ENCODE results near the gene SELENOI.
"Not testable (repeated sequence)": the region's sequence is repeated elsewhere in the genome, so short reads cannot be mapped to it uniquely, and the experiment has no call there.

Gene SELENOI

GRCh38 chr2:26359886-26360473, 14.0 kb downstream of the SELENOI start:
- FAIRE-seq, result no peak

GRCh38 chr2:26363323-26363722, 17.4 kb downstream of the SELENOI start:
- FAIRE-seq, result no peak

GRCh38 chr2:26363958-26364357, 18.0 kb downstream of the SELENOI start:
- no peak for FAIRE-seq

DNA sequence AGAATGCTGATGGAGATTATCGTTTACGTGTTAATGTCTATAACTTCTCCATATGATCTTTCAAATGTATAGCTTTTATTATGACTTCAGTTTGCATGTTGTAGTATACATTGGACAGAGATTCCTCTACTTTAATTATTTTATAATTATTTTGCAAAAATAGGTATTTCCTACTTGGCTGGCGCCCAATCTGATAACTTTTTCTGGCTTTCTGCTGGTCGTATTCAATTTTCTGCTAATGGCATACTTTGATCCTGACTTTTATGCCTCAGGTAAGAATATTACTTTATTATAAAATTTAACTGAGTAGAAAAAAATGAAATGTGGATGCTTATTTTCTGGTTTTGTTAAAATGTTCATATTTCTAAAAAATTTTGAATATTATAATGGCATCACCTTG, 18.7 kb downstream of the SELENOI start:
- no peak for FAIRE-seq

GRCh38 chr2:26366957-26367356, 21.0 kb downstream of the SELENOI start:
- FAIRE-seq, result no peak

- FAIRE-seq, result not testable (repeated sequence)
Observed at GRCh38 chr2:26369664-26370063, 23.7 kb downstream of the SELENOI start.

DNA sequence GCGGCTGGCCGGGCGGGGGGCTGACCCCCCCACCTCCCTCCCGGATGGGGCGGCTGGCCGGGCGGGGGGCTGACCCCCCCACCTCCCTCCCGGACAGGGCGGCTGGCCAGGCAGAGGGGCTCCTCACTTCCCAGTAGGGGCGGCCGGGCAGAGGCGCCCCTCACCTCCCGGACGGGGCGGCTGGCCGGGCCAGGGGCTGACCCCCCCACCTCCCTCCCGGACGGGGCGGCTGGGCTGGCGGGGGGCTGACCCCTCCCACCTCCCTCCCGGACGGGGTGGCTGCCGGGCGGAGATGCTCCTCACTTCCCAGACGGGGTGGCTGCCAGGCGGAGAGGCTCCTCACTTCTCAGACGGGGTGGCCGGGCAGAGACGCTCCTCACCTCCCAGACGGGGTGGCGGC, 25.0 kb downstream of the SELENOI start:
- FAIRE-seq, result not testable (repeated sequence)

DNA sequence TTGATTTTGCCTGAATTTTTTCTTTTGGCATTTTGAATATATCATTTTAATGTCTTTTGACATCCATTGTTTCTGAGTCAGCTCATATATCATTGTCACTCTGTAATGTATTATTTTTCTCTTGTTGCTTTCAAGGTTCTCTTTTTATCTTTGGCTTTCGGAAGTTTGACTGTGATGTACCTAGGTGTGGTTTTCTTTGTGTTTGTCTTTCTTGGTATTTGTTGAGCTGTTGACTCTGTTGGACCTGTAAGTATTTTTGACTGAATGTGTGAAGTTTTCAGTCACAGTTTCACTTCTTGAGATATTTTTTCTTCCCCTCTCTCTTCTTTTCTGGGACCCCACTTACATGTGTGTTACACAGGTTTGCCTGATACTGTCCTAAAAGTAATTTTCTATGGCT, 30.9 kb downstream of the SELENOI start:
- FAIRE-seq, result no peak

DNA sequence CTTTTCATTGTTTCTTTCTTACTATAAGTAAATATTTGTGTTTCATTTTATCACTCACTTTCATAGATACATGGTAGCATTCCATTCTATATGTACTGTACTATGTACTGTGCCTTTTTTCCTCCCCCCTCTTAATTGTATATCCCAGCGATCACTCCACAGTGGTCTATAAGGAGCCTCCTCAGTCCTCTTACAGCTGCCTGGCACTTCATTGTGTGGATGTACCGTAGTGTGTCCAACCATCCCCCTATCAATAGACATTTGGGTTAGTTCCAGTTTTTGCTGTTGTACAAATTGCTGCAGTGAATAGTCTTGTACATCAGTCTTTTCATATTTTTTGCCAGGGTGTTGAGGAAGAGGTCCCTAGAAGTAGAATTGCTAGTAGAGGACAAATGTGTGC, 34.3 kb downstream of the SELENOI start:
- FAIRE-seq, result no peak

GRCh38 chr2:26382564-26382963, 36.6 kb downstream of the SELENOI start:
- FAIRE-seq, result no peak

DNA sequence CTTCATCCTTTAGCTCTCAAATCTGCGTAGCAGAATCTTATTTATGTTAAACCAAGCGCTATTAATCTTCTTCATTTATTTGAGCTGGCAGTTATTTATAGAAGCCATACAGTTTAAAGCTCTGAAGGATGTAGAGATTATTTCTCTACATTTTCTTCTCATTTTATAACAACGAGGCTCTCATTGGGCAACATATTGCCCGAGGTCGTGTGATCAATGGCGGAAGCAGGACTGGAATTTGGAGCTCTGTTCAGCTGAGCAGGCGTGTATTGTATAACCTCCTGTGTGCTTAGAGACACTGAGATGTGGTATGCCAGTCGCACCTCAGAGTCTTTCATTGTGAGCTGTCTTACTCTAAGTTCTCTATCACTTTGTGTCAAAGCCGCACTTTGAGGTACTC, 38.2 kb downstream of the SELENOI start:
- no peak for FAIRE-seq

GRCh38 chr2:26384597-26384996, 38.7 kb downstream of the SELENOI start:
- no peak for FAIRE-seq

DNA sequence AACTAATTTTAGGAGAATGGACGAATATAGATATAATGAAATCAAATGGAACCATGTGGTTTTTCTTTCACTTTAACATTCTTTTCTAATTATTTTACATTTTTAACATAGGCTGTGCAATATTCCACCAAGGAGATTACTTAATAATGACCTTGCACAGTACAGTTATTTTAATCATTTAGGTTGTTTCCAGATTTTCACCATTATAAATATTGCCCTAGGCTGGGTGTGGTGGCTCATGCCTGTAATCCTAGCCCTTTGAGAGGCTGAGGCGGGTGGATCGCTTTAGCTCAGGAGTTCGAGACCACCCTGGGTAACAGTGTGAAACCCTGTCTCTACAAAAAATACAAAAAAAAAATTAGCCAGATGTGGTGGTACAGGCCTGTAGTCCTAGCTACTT, 41.2 kb downstream of the SELENOI start:
- peak; percentile 70 for FAIRE-seq

GRCh38 chr2:26394694-26395093, 48.8 kb downstream of the SELENOI start:
- no peak for FAIRE-seq

DNA sequence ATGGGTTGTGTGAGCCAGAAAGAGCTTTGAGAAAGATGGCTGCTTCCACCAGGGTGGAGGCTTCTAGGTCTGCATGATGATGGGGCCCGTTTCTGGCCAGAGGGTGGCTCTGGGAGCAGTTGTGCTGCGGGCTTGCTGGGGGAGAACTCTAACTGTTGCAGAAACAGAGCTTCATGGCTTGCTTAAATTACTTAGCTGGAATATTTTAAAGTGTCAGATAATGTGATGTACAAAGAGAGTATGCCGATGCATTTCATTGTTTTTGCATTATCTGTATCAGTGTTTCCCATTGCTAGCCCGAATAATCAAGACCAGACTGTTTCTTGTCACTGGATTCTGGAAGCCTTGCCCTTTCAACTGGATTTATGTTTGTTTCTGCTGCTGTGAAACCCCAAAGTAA, 49.5 kb downstream of the SELENOI start:
- FAIRE-seq, result no peak

DNA sequence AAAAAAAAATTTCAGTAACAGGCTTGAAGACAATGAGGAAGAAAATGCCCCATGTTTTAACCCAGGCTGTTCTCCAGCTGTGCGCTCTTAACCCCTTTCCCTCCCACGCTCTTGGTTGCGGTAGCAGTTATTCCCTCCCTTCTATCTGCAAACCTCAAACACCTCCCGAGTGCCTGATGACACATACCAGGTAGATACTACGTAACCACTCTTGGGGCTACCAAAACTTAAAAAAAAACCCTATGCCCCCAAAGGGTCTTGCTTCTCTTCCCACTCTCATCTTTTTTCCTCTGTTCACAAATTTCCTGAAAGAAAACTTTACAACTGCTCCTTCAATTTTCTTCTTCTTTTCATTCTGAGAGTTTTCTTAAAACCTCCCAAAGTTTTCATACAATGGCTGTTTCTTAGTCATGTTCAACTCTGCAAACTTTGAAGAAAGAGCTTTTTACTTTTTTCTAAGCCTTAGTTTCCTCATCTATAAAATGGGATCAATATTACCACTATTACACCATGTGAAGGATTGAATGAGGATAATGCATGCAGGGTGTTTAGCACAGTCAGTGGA, 50.9 kb downstream of the SELENOI start:
- no peak for FAIRE-seq

- no peak for FAIRE-seq
Observed at GRCh38 chr2:26399771-26400376, 53.9 kb downstream of the SELENOI start.

DNA sequence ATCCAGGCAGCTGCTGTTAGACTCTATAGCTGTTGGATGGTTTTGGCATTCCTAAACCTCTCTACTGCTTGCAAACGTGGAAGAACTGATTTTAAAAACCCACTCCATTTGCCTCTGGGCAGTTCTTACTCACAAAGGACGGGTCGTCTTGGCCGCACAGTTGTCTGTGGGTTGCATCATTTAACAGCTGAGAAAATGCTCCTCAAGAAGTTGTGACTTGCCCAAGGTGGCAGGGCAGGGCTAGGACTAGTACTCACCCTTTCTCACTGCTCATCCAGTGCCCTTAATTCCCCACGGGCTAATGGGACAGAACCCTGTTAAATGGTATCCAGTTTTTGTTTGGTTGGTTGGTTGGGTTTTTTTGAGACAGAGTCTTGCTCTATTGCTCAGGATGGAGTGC, 54.8 kb downstream of the SELENOI start:
- FAIRE-seq, result no peak

DNA sequence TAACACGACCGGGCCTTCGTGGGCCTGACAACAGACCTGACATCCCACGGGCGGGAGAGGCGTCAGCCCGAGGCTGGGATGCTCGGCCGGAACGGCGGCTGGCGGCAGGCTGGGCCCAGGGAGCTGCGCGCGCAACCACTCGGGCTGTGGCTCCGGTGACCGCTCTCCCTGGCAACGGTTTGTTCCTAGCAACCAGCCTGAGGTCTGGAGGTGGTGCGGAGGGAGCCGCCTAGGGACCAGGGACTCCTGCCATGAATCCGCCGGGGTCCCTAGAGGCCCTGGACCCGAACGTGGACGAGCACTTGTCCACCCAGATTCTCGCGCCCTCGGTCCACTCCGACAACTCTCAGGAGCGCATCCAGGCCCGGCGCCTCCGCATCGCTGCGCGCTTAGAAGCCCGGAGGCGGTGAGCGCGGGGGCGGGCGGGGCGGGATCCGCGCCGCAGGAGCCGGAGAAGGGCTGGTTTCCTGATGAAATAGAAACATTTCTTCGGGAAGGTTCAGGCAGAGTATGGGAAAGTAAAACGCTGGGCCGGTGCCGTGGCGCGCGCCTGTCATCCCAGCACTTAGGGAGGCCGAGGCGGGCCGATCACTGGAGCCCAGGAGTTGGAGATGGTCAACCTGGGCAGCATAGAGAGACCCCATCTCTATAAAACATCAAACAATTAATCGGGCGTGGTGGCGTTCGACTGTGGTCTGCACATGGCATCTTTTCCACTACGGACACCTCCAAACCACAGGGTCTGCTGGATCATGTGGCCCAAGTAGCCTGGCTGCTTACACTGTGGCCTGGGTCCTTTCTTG, 56.0 kb downstream of the SELENOI start, which contains the start of gene DRC1:
TSS of gene DRC1 (plus strand) at position 182 of the 803 bp plus-strand sequence. CDS start at position 252, 70 bp downstream.
- no peak for FAIRE-seq

DNA sequence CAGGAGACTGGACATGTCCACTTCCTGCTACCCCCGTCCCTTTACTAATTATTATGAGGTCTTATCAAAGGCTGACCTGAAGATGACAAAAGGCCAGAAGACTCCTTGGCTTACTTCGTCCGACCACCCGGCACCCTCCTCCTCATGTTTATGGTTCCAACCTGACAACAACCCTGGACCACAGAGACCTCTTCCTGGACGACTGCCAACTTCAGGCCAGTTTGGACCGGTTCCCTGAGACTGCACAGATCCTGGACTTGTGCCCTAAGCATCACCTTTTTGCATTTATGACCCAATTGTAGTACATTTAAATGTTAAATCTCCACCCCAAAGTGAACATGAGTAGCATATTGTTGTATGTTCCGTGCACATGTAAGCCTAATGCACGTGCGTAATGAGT, 61.6 kb downstream of the SELENOI start:
- FAIRE-seq, result no peak

DNA sequence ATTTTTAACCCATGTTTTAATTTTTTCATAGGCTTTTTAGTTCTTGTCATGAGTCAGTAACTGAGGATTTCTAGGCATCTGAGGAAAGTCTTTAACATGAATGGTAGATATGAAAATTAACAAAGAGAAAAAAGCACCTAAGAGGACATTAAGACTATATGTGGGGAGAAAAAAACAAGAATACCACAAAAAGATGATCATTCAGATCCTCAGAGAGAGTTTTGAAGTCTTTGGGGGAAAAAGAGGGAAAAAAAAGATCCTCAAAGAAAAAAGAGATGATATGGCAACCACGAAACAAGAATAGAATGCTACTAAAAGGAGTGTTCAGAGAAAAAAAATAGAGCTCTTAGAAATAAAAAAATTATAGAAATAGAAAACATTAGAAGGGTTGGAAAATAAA, 63.8 kb downstream of the SELENOI start:
- FAIRE-seq, result no peak

DNA sequence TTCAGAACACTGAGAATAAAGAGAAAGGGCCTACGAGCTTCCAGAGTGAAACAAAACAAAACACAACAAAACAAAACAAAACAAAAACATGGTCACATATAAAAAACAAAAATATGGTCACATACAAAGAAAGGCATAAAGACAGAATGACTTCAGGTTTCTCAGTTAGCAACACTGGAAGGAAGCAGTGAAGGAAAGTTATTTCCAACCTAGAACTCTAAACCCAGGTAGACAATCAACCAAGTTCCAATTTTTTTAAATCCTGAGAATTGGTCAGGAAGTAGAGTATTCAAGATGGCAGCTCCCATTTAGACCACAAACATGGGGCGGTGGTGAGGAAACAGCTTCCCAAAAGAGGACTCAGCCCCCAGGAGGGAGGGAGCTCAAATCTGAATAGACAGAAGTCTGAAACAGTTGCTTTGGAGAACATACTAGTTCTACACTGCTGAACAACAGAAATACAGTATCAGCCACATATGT, 64.9 kb downstream of the SELENOI start:
- FAIRE-seq, result no peak

DNA sequence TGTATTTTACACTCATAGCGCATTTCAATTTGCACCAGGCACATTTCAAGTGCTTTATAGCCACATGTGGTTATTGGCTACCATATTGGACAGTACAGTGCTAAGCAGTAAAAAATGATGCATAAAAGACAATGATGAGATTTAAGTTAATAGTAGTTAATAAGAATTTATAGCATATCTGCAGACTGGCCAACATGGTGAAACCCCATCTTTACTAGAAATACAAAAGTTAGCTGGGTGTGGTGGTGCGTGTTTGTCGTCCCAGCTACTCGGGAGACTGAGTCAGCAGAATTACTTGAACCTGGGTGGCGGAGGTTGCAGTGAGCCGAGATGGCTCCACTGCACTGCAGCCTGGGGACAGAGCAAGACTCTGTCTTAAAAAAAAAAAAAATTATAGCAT, 65.5 kb downstream of the SELENOI start:
- no peak for FAIRE-seq
